ENCODE measurements around the gene SIVA1. TPM values are rescaled to one million over a fixed set of nuclear protein-coding genes. Genes with fewer than 3 reads are reported as not detected.
A peak's percentile ranks its signal among the peaks of the same experiment; 100 is the strongest.

SIVA1 gene
- total and polyA plus RNA-seq, 2 of the 4 experiments (the other 2 are of a cell fraction) = 166 to 184 TPM

DNA sequence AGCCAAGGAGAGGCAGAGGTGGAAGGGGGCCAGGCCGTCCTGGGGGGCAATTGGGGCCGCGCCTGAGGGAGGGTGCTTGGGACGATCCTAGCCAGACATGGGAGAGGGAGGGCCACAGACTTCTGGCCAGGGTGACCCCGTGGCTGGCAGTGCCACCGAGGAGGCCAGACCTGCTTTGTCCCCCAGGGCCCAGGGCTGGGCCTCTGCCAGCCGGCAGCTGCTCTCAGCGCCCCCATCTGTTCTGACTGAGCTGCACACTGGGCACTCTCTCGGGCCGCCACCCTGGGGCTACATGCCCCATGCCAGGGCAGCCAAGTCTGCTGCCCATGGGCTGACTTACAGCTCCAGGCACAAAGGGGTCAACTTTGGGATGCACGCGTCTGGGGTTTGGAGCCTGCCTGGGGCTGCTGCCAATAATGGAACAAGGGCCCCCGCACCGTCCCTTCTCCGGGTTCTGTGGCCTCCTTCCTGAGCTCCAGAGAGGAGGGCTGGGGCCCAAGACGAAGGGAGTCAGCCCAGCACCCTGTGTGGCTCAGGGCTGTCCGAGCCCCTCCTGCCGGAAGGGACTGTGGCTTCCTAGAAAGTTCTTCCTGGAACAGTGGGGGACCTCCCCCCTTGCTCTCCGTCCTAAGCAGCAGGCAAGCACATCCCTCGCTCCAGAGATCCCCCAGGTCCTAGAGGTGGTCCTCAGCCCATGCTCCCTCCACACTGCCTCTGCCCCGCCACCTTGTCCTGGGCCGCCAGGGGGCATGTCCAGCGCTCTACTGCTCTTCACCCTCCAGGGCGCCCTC is 27.8 kb upstream of the SIVA1 start:
- 18% methylated on average over 10 of the region's 24 CpGs; no CpG with 5 or more reads in 1 of the 2 experiments for WGBS, 2 experiments (ENCODE audit: extremely low coverage in 2 of 2, insufficient read length in 1 of 2)
- in situ Hi-C loops (cut with MboI; ENCODE audit: low sequenced_read_pairs) = no loop called here
- Histone ChIP-seq H2AK5ac (ENCODE audit: low read depth, low read length) (no peak overlapping the region), H3K9me3 (ENCODE audit: control insufficient read depth, insufficient read depth, low read length) (no peaks in the 10 kb centered on the region), H3K18ac (ENCODE audit: low read depth, low read length) (no peak overlapping the region), H3K23ac (ENCODE audit: low read depth, low read length) (no peak overlapping the region), H2BK5ac (ENCODE audit: low read depth, low read length, poor library complexity, severe bottlenecking) (no peak overlapping the region), H2BK20ac (ENCODE audit: low read depth, low read length) (no peak overlapping the region), H3K56ac (ENCODE audit: extremely low read depth, insufficient read depth, low read length) (no peak overlapping the region), H3K14ac (replicated peaks; ENCODE audit: low read depth, low read length) (no peak overlapping the region), H4K91ac (ENCODE audit: insufficient read depth, low read depth, low read length) (no peak overlapping the region; the same call in 1 of the 2 replicates), H3K4me2 (ENCODE audit: low read depth, low read length) (peak overlapping the region; percentile 89), H4K5ac (ENCODE audit: low read depth, low read length) (peak overlapping the region; percentile 1; the same call in 1 of the 2 replicates), H4K20me1 (ENCODE audit: insufficient read depth, low read length) (peaks cover 22% of the 10 kb centered on the region), H3K4me3 (ENCODE audit: insufficient read depth, low read depth, low read length) (peak overlapping the region; percentile 94; the same call in 1 of the 2 replicates), H2BK120ac (ENCODE audit: low read depth, low read length) (no peak overlapping the region), H3K4me1 (ENCODE audit: control insufficient read depth, insufficient read depth, low read length) (peaks cover 23% of the 10 kb centered on the region), H3K27ac (ENCODE audit: insufficient read depth, low read length) (no peak overlapping the region), H3K9me1 (ENCODE audit: insufficient read depth, low read length) (no peaks in the 10 kb centered on the region), H3K27me3 (ENCODE audit: control insufficient read depth, insufficient read depth, low read length) (no peaks in the 10 kb centered on the region; the same call in 1 of the 2 replicates), H3K79me1 (ENCODE audit: low read depth in 1 of 2, low read length in 2 of 2) (peaks cover 12 to 21% of the 10 kb centered on the region in 2 experiments; a peak in 2 of 4 replicates), H2BK15ac (ENCODE audit: low read depth, low read length) (no peak overlapping the region), H2AK9ac (replicated peaks; ENCODE audit: low read depth, low read length, poor library complexity) (peak overlapping the region; percentile 80), H4K8ac (ENCODE audit: low read depth in 2 of 2, low read length in 2 of 2) (no peak overlapping the region), H3K4ac (ENCODE audit: low read depth, low read length) (no peak overlapping the region), H3K36me3 (ENCODE audit: control insufficient read depth, insufficient read depth, low read length) (peaks cover 7% of the 10 kb centered on the region; the same call in 1 of the 2 replicates), H2AFZ (replicated peaks; ENCODE audit: low read length, poor library complexity) (no peak overlapping the region), H3K9ac (ENCODE audit: low read depth, low read length) (no peak overlapping the region)
- dilution Hi-C loops (cut with HindIII; ENCODE audit: low sequenced_read_pairs, unreplicated experiment) = no loop called here
- ATAC-seq (ENCODE audit: low read depth) = peak; percentile 5
- ChIA-PET POLR2A (ENCODE audit: unreplicated experiment) (no interaction called here), CTCF (no interaction called here)
- intact Hi-C loops (cut with micrococcal nuclease) = loop anchor here (5.0 kb wide), 1 partner anchor 73 kb away; no protein-coding TSS in a partner anchor
- no peak for TF ChIP-seq SMC3 (IDR thresholded peaks at IDR 0.05; ENCODE audit: low read depth, low read length)
- TF ChIP-seq CTCF (conservative IDR thresholded peaks at IDR 0.05; ENCODE audit: low read depth, low read length) = peak; percentile 34
- no peak for DNase-seq
- no TSS peak for BruUV-seq (replicated peaks)
